ENCODE data around the gene PLEKHF1. TPM values are rescaled to one million over a fixed set of nuclear protein-coding genes. Genes with fewer than 3 reads are reported as not detected.
"Not testable (repeated sequence)": the region's sequence is repeated elsewhere in the genome, so short reads cannot be mapped to it uniquely, and the experiment has no call there.

PLEKHF1 gene
- total RNA-seq, 2 donors from 2014 or later, result 2.6 to 2.8 TPM

- no peak overlapping the region for H3K9ac ChIP-seq (ENCODE audit: extremely low read depth, low read length, poor library complexity, severe bottlenecking)
- H3K27ac ChIP-seq (ENCODE audit: low read depth, low read length), result no peak overlapping the region
- H3K9me3 ChIP-seq (ENCODE audit: control insufficient read depth, low read length), result no peaks in the 10 kb centered on the region
- H3K4me3 Mint-ChIP-seq, result no peak overlapping the region
- H3K4me3 ChIP-seq (ENCODE audit: low read length), result no peak overlapping the region
- DNase-seq, result no peak
- no peaks in the 10 kb centered on the region for H3K36me3 ChIP-seq (ENCODE audit: control insufficient read depth, insufficient read depth, low read length)
- WGBS, 2 experiments (ENCODE audit: insufficient coverage in 1 of 2, insufficient read length in 1 of 2), result 84 to 100% methylated on average over 4 to 5 of the region's 5 CpGs
- H3K36me3 Mint-ChIP-seq (ENCODE audit: low read depth), result no peaks in the 10 kb centered on the region
- no peak overlapping the region for H3K27ac Mint-ChIP-seq
- peaks cover 4% of the 10 kb centered on the region for H3K4me1 ChIP-seq (ENCODE audit: control insufficient read depth, insufficient read depth, low read length)
- peaks cover 12% of the 10 kb centered on the region for H3K27me3 ChIP-seq (ENCODE audit: control insufficient read depth, insufficient read depth, low read length, poor library complexity, severe bottlenecking)
- peaks cover 9% of the 10 kb centered on the region for H3K4me1 Mint-ChIP-seq
- TF ChIP-seq CTCF (conservative IDR thresholded peaks at IDR 0.05), result no peak
- H3K9me3 Mint-ChIP-seq, result no peaks in the 10 kb centered on the region
- H3K27me3 Mint-ChIP-seq (ENCODE audit: insufficient read depth), result no peaks in the 10 kb centered on the region
Measured at GRCh38 chr19:29670255-29670654, 5.0 kb downstream of the PLEKHF1 start.

DNA sequence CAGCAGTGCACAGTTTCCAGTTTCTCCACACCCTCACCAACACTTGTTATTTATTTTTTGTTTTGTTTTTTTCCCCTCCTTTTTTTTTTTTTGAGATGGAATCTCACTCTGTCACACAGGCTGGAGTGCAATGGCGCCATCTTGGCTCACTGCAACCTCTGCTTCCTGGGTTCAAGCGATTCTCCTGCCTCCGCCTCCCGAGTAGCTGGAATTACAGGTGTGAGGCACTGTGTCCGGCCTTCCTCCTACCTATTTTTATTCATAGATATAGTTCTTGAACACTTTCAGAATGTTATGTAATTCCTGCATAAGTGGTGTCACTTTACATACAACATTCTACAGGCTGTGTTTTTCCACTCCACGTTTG is 5.7 kb downstream of the PLEKHF1 start:
- not testable (repeated sequence) for H3K9ac ChIP-seq (ENCODE audit: extremely low read depth, low read length, poor library complexity, severe bottlenecking)

GRCh38 chr19:29671393-29672160 is 6.3 kb downstream of the PLEKHF1 start:
- no peaks in the 10 kb centered on the region for H3K36me3 ChIP-seq (ENCODE audit: control insufficient read depth, insufficient read depth, low read length)
- Mint-ChIP-seq H3K4me1 (peaks cover 7% of the 10 kb centered on the region), H3K9me3 (no peaks in the 10 kb centered on the region), H3K4me3 (no peak overlapping the region), H3K27ac (no peak overlapping the region), H3K27me3 (ENCODE audit: insufficient read depth) (no peaks in the 10 kb centered on the region), H3K36me3 (ENCODE audit: low read depth) (no peaks in the 10 kb centered on the region)
- peak; percentile 44 for TF ChIP-seq CTCF (conservative IDR thresholded peaks at IDR 0.05)
- 90 to 91% methylated on average over 8 to 12 of the region's 12 CpGs for WGBS, 2 experiments (ENCODE audit: insufficient coverage in 1 of 2, insufficient read length in 1 of 2)
- peaks cover under 1% of the 10 kb centered on the region for H3K27me3 ChIP-seq (ENCODE audit: control insufficient read depth, insufficient read depth, low read length, poor library complexity, severe bottlenecking)
- peak; percentile 59 for DNase-seq
- H3K4me3 ChIP-seq (ENCODE audit: low read length), result no peak overlapping the region
- H3K4me1 ChIP-seq (ENCODE audit: control insufficient read depth, insufficient read depth, low read length), result peaks cover 2% of the 10 kb centered on the region
- H3K9ac ChIP-seq (ENCODE audit: extremely low read depth, low read length, poor library complexity, severe bottlenecking), result no peak overlapping the region
- no peak overlapping the region for H3K27ac ChIP-seq (ENCODE audit: low read depth, low read length)
- H3K9me3 ChIP-seq (ENCODE audit: control insufficient read depth, low read length), result no peaks in the 10 kb centered on the region

More for the DNA sequence above, 5.7 kb downstream of the PLEKHF1 start:
- WGBS, 2 experiments (ENCODE audit: insufficient coverage in 1 of 2, insufficient read length in 1 of 2), result 95 to 98% methylated on average over 5 to 6 of the region's 6 CpGs
- H3K4me1 Mint-ChIP-seq; H3K27ac ChIP-seq (ENCODE audit: low read depth, low read length); H3K9me3 Mint-ChIP-seq; H3K9me3 ChIP-seq (ENCODE audit: control insufficient read depth, low read length); H3K4me1 ChIP-seq (ENCODE audit: control insufficient read depth, insufficient read depth, low read length); H3K27me3 ChIP-seq (ENCODE audit: control insufficient read depth, insufficient read depth, low read length, poor library complexity, severe bottlenecking); H3K4me3 Mint-ChIP-seq; H3K36me3 Mint-ChIP-seq (ENCODE audit: low read depth); DNase-seq; H3K4me3 ChIP-seq (ENCODE audit: low read length); H3K36me3 ChIP-seq (ENCODE audit: control insufficient read depth, insufficient read depth, low read length); H3K27ac Mint-ChIP-seq; H3K27me3 Mint-ChIP-seq (ENCODE audit: insufficient read depth): not testable (repeated sequence)

Data from endodermal cell (in vitro differentiated cells).